HG03064 (cell line): ENCODE measurements around the gene ECI1.

ENCODE experiments used
- ATAC-seq: cut with Tn5 transposase; IDR thresholded peaks from one replicate; pipeline ENCODE4 v1.9.1; 2021; ENCODE audit warnings: low read depth; ENCODE audit not compliant: unreplicated experiment

Gene ECI1

GRCh38 chr16:2234813-2235170, 16.6 kb downstream of the ECI1 start:
- no peak for ATAC-seq

GRCh38 chr16:2233872-2234812, 17.2 kb downstream of the ECI1 start:
- ATAC-seq = no peak

GRCh38 chr16:2233046-2233775, 18.2 kb downstream of the ECI1 start:
- no peak for ATAC-seq

- no peak for ATAC-seq
These were observed 19.0 kb downstream of the ECI1 start for GRCh38 chr16:2232094-2232990.

GRCh38 chr16:2231016-2231931, 20.1 kb downstream of the ECI1 start:
- no peak for ATAC-seq

- no peak for ATAC-seq
These were observed 21.0 kb downstream of the ECI1 start for GRCh38 chr16:2230376-2230775.

GRCh38 chr16:2229632-2230250, 21.6 kb downstream of the ECI1 start:
- no peak for ATAC-seq

- ATAC-seq = no peak
These were observed 22.3 kb downstream of the ECI1 start for GRCh38 chr16:2229091-2229490.

GRCh38 chr16:2228161-2228824, 23.1 kb downstream of the ECI1 start:
- no peak for ATAC-seq

GRCh38 chr16:2226918-2227317, 24.5 kb downstream of the ECI1 start:
- no peak for ATAC-seq

GRCh38 chr16:2226245-2226793, 25.1 kb downstream of the ECI1 start:
- no peak for ATAC-seq

GRCh38 chr16:2223942-2224486, 27.4 kb downstream of the ECI1 start:
- peak; percentile 10 for ATAC-seq

GRCh38 chr16:2223221-2223941, 28.0 kb downstream of the ECI1 start, which contains the start of gene E4F1:
Gene E4F1, plus strand, starts transcription at chr16:2223591. Its CDS starts 23 bp downstream, at chr16:2223614.
- ATAC-seq = peak; percentile 85

GRCh38 chr16:2216330-2216729, 35.1 kb downstream of the ECI1 start:
- no peak for ATAC-seq

- peak; percentile 54 for ATAC-seq
These were observed 36.7 kb downstream of the ECI1 start, which contains the start of gene PGP for GRCh38 chr16:2214719-2214968. Gene PGP, minus strand, starts transcription at chr16:2214840. Its CDS starts 63 bp downstream, at chr16:2214777.

GRCh38 chr16:2213817-2214718, 37.3 kb downstream of the ECI1 start:
- peak; percentile 5 for ATAC-seq
